ENCODE results near the gene KRTCAP2. TPM values are rescaled to one million over a fixed set of nuclear protein-coding genes. Genes with fewer than 3 reads are reported as not detected.
"Not testable (repeated sequence)": the region's sequence is repeated elsewhere in the genome, so short reads cannot be mapped to it uniquely, and the experiment has no call there.

KRTCAP2 gene
- 169 and 232 TPM in 2 replicates for total RNA-seq

GRCh38 chr1:155172732-155173477, at the start of gene KRTCAP2:
TSS of gene KRTCAP2 (minus strand) at chr1:155173304. CDS start at chr1:155173224, 80 bp downstream.
- peak; percentile 96 to 97 for DNase-seq (ENCODE audit: low read depth in 2 of 2)

GRCh38 chr1:155220211-155220965, 47.3 kb upstream of the KRTCAP2 start:
- DNase-seq (ENCODE audit: low read depth in 2 of 2): not testable (repeated sequence)

GRCh38 chr1:155219592-155220031, 46.5 kb upstream of the KRTCAP2 start:
- no peak for DNase-seq (ENCODE audit: low read depth in 2 of 2)

GRCh38 chr1:155218854-155219591, 45.9 kb upstream of the KRTCAP2 start:
- peak; percentile 64 to 71 for DNase-seq (ENCODE audit: low read depth in 2 of 2)

GRCh38 chr1:155214702-155215101, 41.6 kb upstream of the KRTCAP2 start:
- not testable (repeated sequence) for DNase-seq (ENCODE audit: low read depth in 2 of 2)

- DNase-seq (ENCODE audit: low read depth in 2 of 2): not testable (repeated sequence)
These were observed 38.9 kb upstream of the KRTCAP2 start for GRCh38 chr1:155212051-155212440.

- peak; percentile 48 to 88 for DNase-seq (ENCODE audit: low read depth in 2 of 2)
These were observed 38.4 kb upstream of the KRTCAP2 start for GRCh38 chr1:155211381-155212050.

- no peak for DNase-seq (ENCODE audit: low read depth in 2 of 2)
These were observed 37.4 kb upstream of the KRTCAP2 start for GRCh38 chr1:155210314-155211104.

- no peak for DNase-seq (ENCODE audit: low read depth in 2 of 2)
These were observed 36.2 kb upstream of the KRTCAP2 start for GRCh38 chr1:155209312-155209721.

GRCh38 chr1:155208541-155209311, 35.6 kb upstream of the KRTCAP2 start, which contains the start of gene MTX1:
TSS of gene MTX1 (plus strand) at chr1:155208695. CDS start at chr1:155208805, 110 bp downstream.
- peak; percentile 88 to 96 for DNase-seq (ENCODE audit: low read depth in 2 of 2)

GRCh38 chr1:155207806-155208540, 34.9 kb upstream of the KRTCAP2 start, which contains the start of gene THBS3:
TSS of gene THBS3 (minus strand) at chr1:155207897. CDS start at chr1:155207876, 21 bp downstream.
- peak; percentile 44 to 75 for DNase-seq (ENCODE audit: low read depth in 2 of 2)

- DNase-seq (ENCODE audit: low read depth in 2 of 2): peak; percentile 80 to 90
These were observed 34.0 kb upstream of the KRTCAP2 start for GRCh38 chr1:155206891-155207805.

- DNase-seq (ENCODE audit: low read depth in 2 of 2): no peak
These were observed 33.0 kb upstream of the KRTCAP2 start for GRCh38 chr1:155205969-155206593.

GRCh38 chr1:155205035-155205434, 31.9 kb upstream of the KRTCAP2 start:
- no peak for DNase-seq (ENCODE audit: low read depth in 2 of 2)

- no peak for DNase-seq (ENCODE audit: low read depth in 2 of 2)
These were observed 29.8 kb upstream of the KRTCAP2 start for GRCh38 chr1:155202731-155203515.

GRCh38 chr1:155202198-155202597, 29.1 kb upstream of the KRTCAP2 start:
- DNase-seq (ENCODE audit: low read depth in 2 of 2): no peak

Data from lung microvascular endothelial cell (primary cell).